Spleen (tissue), 11 donors: ENCODE data around the gene EIF2S3. TPM values are rescaled to one million over a fixed set of nuclear protein-coding genes. Genes with fewer than 3 reads are reported as not detected.

ENCODE experiments used
- DNase-seq: peaks from one replicate; pipeline ENCODE4 v3.0.0-alpha.2; 2020
- H3K27ac ChIP-seq, 8 donors: fragments of 200-600 bp; sonication (generic) in 7 of 8; 1 replicate in 4 of 8; 2 replicates in 4 of 8; pipeline versions ENCODE4 v1.5.0 to v1.8.0; 2016 to 2021; ENCODE audit warnings: inconsistent platforms in 4 of 8, mild to moderate bottlenecking in 4 of 8, moderate library complexity in 1 of 8
- H3K27me3 ChIP-seq, 7 donors: fragments of 200-600 bp; sonication (generic) in 6 of 7; replicated peaks in 1 of 7; 1 replicate in 4 of 7; 2 replicates in 3 of 7; pipeline versions ENCODE4 v1.5.0 to v1.8.0; 2016 to 2021; ENCODE audit warnings: inconsistent platforms in 3 of 7, mild to moderate bottlenecking in 1 of 7
- H3K36me3 ChIP-seq, 6 donors: fragments of 200-600 bp; sonication (generic) in 5 of 6; 1 replicate in 4 of 6; 2 replicates in 2 of 6; pipeline versions ENCODE4 v1.5.0 to v1.8.0; 2016 to 2021; ENCODE audit warnings: inconsistent platforms in 2 of 6
- H3K4me1 ChIP-seq, 6 donors: fragments of 200-600 bp; sonication (generic) in 5 of 6; 1 replicate in 3 of 6; 2 replicates in 3 of 6; pipeline versions ENCODE4 v1.5.0 to v1.8.0; 2016 to 2021; ENCODE audit warnings: inconsistent platforms in 3 of 6
- H3K4me3 ChIP-seq, 8 donors: fragments of 200-600 bp; sonication (generic) in 7 of 8; 1 replicate in 4 of 8; 2 replicates in 4 of 8; pipeline versions ENCODE4 v1.5.0 to v1.8.0; 2016 to 2021; ENCODE audit warnings: inconsistent platforms in 4 of 8, mild to moderate bottlenecking in 4 of 8, moderate library complexity in 2 of 8
- H3K9me3 ChIP-seq, 8 donors: fragments of 200-600 bp; sonication (generic) in 7 of 8; 1 replicate in 4 of 8; 2 replicates in 4 of 8; pipeline versions ENCODE4 v1.5.0 to v1.8.0; 2016 to 2021; ENCODE audit warnings: inconsistent platforms in 4 of 8
- POLR2A ChIP-seq, 3 donors: fragments of 450-650 bp; IDR thresholded peaks; one replicate each; pipeline ENCODE4 v1.5.1; 2017; ENCODE audit warnings: antibody characterized with exemption in 3 of 3, mild to moderate bottlenecking in 1 of 3
- POLR2AphosphoS5 ChIP-seq, 3 donors: sonication (generic); formaldehyde crosslinking; IDR thresholded peaks; one replicate each; pipeline ENCODE4 v1.5.1; 2017; ENCODE audit warnings: antibody characterized with exemption in 3 of 3
- WGBS, 5 donors: extraction: QIAGEN DNeasy Blood & Tissue Kit in 3 of 5; methylation state at CpG; one replicate each; pipeline versions ENCODE4 v1.1.5 to v1.1.7; 2013 to 2018; 5-methylcytosine and 5-hydroxymethylcytosine counted together
- intact Hi-C: fragments of 100-400 bp; cut with DNase I; formaldehyde crosslinking; loops from one replicate; pipeline ENCODE4 v1.15.0; 2023; ENCODE audit warnings: low total_unique reads
- polyA plus RNA-seq, 3 donors: library from polyadenylated mRNA; stranded (reverse); fragments of 200-250 nt; gene quantifications; one replicate each; pipeline ENCODE4 v1.2.1, GENCODE V29; 2013
- total RNA-seq, 7 donors: library from RNA; depleted of rRNA in 3 of 7; stranded (reverse); fragments of >200 nt in 3 of 7; fragmentation: NEBNext Ultra II Directional in 4 of 7; extraction: Animal tissue kit (Norgen Biotek cat#: 25700) in 4 of 7; gene quantifications; one replicate each; pipeline versions ENCODE4 v1.1.0 to v1.2.1, GENCODE V29; 2016 to 2021
- TF ChIP-seq, protein P1 (sequence below), 11 experiments: fragments of 200-600 bp in 7 of 11; fragments of 450-650 bp in 4 of 11; sonication (generic) in 4 of 11; IDR thresholded peaks in 8 of 11; conservative IDR thresholded peaks in 3 of 11; 1 replicate in 7 of 11; 2 replicates in 4 of 11; pipeline versions ENCODE4 v1.4.0 to v1.8.0; 2016 to 2021; ENCODE audit warnings: antibody characterized with exemption in 11 of 11, inconsistent platforms in 4 of 11, mild to moderate bottlenecking in 1 of 11
- donor health status: healthy with polysubstance abuse.
- donor health status: DM: no; HTN: no; CAD: no; lungs with moderate emphysema.
- donor health status: DM: no; HTN: no; CAD: no.
- donor health status: Bipolar disorder and iron deficiency.
- donor health status: healthy.
- donor health status: DM: no; HTN: no; CAD: no.
- donor health status: DM: yes; HTN: yes; CAD: no.

The EIF2S3 gene
- total and polyA plus RNA-seq, 10 donors = 67.6 to 207 (median 133) TPM

DNA sequence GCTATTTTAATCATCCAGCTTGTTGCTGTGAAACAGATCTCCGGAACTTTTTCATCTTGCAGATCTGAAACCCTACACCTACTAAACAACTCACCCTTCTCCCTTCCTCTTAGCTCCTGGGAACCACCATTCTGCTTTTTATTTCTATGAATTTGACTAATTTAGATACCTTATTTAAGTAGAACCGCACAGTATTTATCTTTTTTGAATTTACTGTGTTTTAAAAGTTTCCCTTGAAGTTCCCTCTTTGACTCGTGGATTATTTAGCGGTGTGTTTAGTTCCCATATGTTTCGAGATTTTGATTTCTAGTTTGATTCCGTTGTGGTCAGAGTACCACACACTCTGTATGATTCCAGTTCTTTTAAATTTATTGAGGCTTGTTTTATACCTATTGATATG, 44.6 kb downstream of the EIF2S3 start:
- no peak for DNase-seq
- no peak overlapping the region for H3K4me3 ChIP-seq
- WGBS, 5 donors = 60 to 77% (median 75%) methylated on average over 6 of the region's 6 CpGs
- TF ChIP-seq, protein P1, sequence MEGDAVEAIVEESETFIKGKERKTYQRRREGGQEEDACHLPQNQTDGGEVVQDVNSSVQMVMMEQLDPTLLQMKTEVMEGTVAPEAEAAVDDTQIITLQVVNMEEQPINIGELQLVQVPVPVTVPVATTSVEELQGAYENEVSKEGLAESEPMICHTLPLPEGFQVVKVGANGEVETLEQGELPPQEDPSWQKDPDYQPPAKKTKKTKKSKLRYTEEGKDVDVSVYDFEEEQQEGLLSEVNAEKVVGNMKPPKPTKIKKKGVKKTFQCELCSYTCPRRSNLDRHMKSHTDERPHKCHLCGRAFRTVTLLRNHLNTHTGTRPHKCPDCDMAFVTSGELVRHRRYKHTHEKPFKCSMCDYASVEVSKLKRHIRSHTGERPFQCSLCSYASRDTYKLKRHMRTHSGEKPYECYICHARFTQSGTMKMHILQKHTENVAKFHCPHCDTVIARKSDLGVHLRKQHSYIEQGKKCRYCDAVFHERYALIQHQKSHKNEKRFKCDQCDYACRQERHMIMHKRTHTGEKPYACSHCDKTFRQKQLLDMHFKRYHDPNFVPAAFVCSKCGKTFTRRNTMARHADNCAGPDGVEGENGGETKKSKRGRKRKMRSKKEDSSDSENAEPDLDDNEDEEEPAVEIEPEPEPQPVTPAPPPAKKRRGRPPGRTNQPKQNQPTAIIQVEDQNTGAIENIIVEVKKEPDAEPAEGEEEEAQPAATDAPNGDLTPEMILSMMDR (IDR thresholded peaks at IDR 0.05 in 8 of 11, conservative IDR thresholded peaks at IDR 0.05 in 3 of 11) = no peak
- no peak for TF ChIP-seq POLR2A (IDR thresholded peaks at IDR 0.05)
- TF ChIP-seq POLR2AphosphoS5 (IDR thresholded peaks at IDR 0.05) = no peak
- H3K27ac ChIP-seq = no peak overlapping the region
- no peaks in the 10 kb centered on the region for H3K9me3 ChIP-seq
- intact Hi-C loops = no loop called here
- no peaks in the 10 kb centered on the region for H3K36me3 ChIP-seq
- H3K27me3 ChIP-seq = no peaks in the 10 kb centered on the region
- H3K4me1 ChIP-seq = no peaks in the 10 kb centered on the region

DNA sequence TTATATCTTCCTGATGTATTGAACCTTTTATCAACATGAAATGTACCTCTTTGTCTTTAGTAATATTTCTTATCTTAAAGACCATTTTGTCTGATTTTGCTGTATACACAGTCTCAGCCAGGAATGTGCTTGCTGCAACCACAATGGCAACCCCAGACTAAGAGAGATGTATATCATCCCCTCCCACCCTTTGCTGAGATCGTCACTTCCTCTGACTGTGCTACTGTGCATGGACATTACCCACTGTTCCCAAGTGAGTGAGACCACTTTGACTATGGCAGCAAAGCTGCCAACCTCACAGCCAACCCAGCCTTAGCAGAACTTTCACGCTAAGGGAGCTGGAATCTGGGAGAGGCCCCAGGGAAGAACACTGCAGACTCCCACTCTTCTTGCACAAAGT, 46.0 kb downstream of the EIF2S3 start:
- intact Hi-C loops = no loop called here

DNA sequence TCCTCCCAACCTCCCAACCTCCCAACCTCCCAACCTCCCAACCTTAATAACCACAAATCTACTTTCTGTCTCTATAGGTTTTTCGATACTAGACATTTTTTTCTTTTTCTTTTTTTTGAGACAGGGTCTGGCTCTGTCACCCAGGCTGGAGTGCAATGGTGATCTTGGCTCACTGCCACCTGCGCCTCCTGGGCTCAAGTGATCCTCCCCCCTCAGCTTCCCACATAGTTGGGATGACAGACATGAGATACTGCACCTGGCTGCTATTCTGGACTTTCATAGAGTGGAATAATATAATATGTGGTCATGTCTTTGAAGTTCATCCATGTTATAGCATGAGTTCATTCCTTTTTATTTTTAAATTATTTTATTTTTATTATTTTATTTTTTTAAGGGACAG, 55.3 kb downstream of the EIF2S3 start:
- DNase-seq = no peak
- H3K27ac ChIP-seq = no peak overlapping the region
- WGBS, 5 donors = 75 to 89% (median 83%) methylated on average over 2 of the region's 2 CpGs
- intact Hi-C loops = no loop called here
- no peak overlapping the region for H3K4me3 ChIP-seq
- H3K36me3 ChIP-seq = no peaks in the 10 kb centered on the region
- H3K4me1 ChIP-seq = no peaks in the 10 kb centered on the region
- TF ChIP-seq POLR2AphosphoS5 (IDR thresholded peaks at IDR 0.05) = no peak
- no peak for TF ChIP-seq POLR2A (IDR thresholded peaks at IDR 0.05)
- TF ChIP-seq, protein P1 (IDR thresholded peaks at IDR 0.05 in 8 of 11, conservative IDR thresholded peaks at IDR 0.05 in 3 of 11) = no peak
- H3K27me3 ChIP-seq = no peaks in the 10 kb centered on the region
- no peaks in the 10 kb centered on the region for H3K9me3 ChIP-seq

More for the DNA sequence above, 46.0 kb downstream of the EIF2S3 start:
- no peak overlapping the region for H3K4me3 ChIP-seq
- no peak for TF ChIP-seq POLR2AphosphoS5 (IDR thresholded peaks at IDR 0.05)
- TF ChIP-seq, protein P1 (IDR thresholded peaks at IDR 0.05 in 8 of 11, conservative IDR thresholded peaks at IDR 0.05 in 3 of 11) = no peak
- TF ChIP-seq POLR2A (IDR thresholded peaks at IDR 0.05) = no peak
- H3K27me3 ChIP-seq = no peaks in the 10 kb centered on the region
- 55 to 67% (median 61%) methylated on average over 2 of the region's 2 CpGs for WGBS, 5 donors
- no peak for DNase-seq
- H3K4me1 ChIP-seq = no peaks in the 10 kb centered on the region
- H3K9me3 ChIP-seq = no peaks in the 10 kb centered on the region
- H3K36me3 ChIP-seq = no peaks in the 10 kb centered on the region
- no peak overlapping the region for H3K27ac ChIP-seq

DNA sequence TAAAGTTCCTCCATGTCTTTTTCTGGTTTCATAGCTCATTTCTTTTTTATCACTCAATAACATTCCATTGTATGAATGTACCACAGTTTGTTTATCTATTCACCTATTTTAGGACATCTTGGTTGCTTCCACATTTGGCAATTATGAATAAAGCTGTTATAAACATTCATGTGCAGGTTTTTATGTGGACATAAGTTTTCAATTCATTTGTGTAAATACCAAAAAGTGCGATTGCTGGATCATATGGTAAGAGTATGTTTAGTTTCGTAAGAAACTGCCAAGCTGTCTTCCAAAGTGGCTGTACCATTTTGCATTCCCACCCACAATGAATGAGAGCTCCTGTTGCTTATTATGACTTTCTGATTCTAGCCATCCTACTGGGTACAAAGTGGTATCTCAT, 58.4 kb downstream of the EIF2S3 start:
- TF ChIP-seq, protein P1 (IDR thresholded peaks at IDR 0.05 in 8 of 11, conservative IDR thresholded peaks at IDR 0.05 in 3 of 11) = no peak
- TF ChIP-seq POLR2A (IDR thresholded peaks at IDR 0.05) (no peak), POLR2AphosphoS5 (IDR thresholded peaks at IDR 0.05) (no peak)
- Histone ChIP-seq H3K36me3 (no peaks in the 10 kb centered on the region), H3K27me3 (no peaks in the 10 kb centered on the region), H3K4me1 (no peaks in the 10 kb centered on the region), H3K9me3 (no peaks in the 10 kb centered on the region), H3K27ac (no peak overlapping the region), H3K4me3 (no peak overlapping the region)
- DNase-seq = no peak
- intact Hi-C loops = no loop called here
- WGBS, 5 donors = 79 to 100% (median 85%) methylated on average over 2 of the region's 2 CpGs
